Effector CD8-positive, alpha-beta T cell (primary cell): ENCODE measurements around the gene SMC2.
A peak's percentile ranks its signal among the peaks of the same experiment; 100 is the strongest.

Source experiments
- DNase-seq: peaks from one replicate; lab custom pipeline; 2025; lab: John Stamatoyannopoulos, UW
- total RNA-seq, 4 experiments: gene quantifications; one replicate each; lab custom pipeline; 2026; lab: John Stamatoyannopoulos, UW

SMC2 gene
- 39.6 to 61.2 (median 57.0) reads per million in 4 experiments for total RNA-seq

GRCh38 chr9:104093647-104094533, at the start of gene SMC2:
TSS of gene SMC2 (plus strand) at chr9:104094309. CDS start at chr9:104095385, 1,076 bp downstream.
- DNase-seq: peak; percentile 84

- no peak for DNase-seq
Measured at GRCh38 chr9:104068546-104068945, 25.6 kb upstream of the SMC2 start.

- no peak for DNase-seq
Measured at GRCh38 chr9:104069288-104069687, 24.8 kb upstream of the SMC2 start.

GRCh38 chr9:104071589-104071988, 22.5 kb upstream of the SMC2 start:
- DNase-seq: no peak

GRCh38 chr9:104073098-104073769, 20.9 kb upstream of the SMC2 start:
- DNase-seq: no peak

- no peak for DNase-seq
Measured at GRCh38 chr9:104073770-104074133, 20.4 kb upstream of the SMC2 start.

GRCh38 chr9:104074876-104075275, 19.2 kb upstream of the SMC2 start:
- no peak for DNase-seq

GRCh38 chr9:104075801-104076753, 18.0 kb upstream of the SMC2 start:
- DNase-seq: no peak

- DNase-seq: no peak
Measured at GRCh38 chr9:104078596-104078995, 15.5 kb upstream of the SMC2 start.

- DNase-seq: no peak
Measured at GRCh38 chr9:104080983-104081382, 13.1 kb upstream of the SMC2 start.

GRCh38 chr9:104082168-104082567, 11.9 kb upstream of the SMC2 start:
- no peak for DNase-seq

- no peak for DNase-seq
Measured at GRCh38 chr9:104085525-104085924, 8.6 kb upstream of the SMC2 start.

- DNase-seq: no peak
Measured at GRCh38 chr9:104087894-104088293, 6.2 kb upstream of the SMC2 start.

GRCh38 chr9:104088416-104088815, 5.7 kb upstream of the SMC2 start:
- no peak for DNase-seq

GRCh38 chr9:104090578-104090977, 3.5 kb upstream of the SMC2 start:
- DNase-seq: no peak

GRCh38 chr9:104091116-104091515, 3.0 kb upstream of the SMC2 start:
- no peak for DNase-seq

GRCh38 chr9:104091708-104092107, 2.4 kb upstream of the SMC2 start:
- no peak for DNase-seq

GRCh38 chr9:104092192-104092591, 1.9 kb upstream of the SMC2 start:
- no peak for DNase-seq

GRCh38 chr9:104092875-104093600, 1.1 kb upstream of the SMC2 start:
- DNase-seq: no peak

- no peak for DNase-seq
Measured at GRCh38 chr9:104094534-104095015, 466 bp downstream of the SMC2 start.

GRCh38 chr9:104099630-104100029, 5.5 kb downstream of the SMC2 start:
- DNase-seq: no peak
